Epithelial cell of proximal tubule (primary cell): ENCODE measurements around the gene SLX4. TPM values are rescaled to one million over a fixed set of nuclear protein-coding genes. Genes with fewer than 3 reads are reported as not detected.

Experiments
- DNase-seq: peaks from one replicate; pipeline ENCODE4 v3.0.0-alpha.2; 2011; ENCODE audit warnings: low read depth
- H3K4me3 ChIP-seq: 2 replicates; pipeline ENCODE4 v1.5.1; 2011; ENCODE audit warnings: low read depth, mild to moderate bottlenecking, low read length
- CTCF ChIP-seq: conservative IDR thresholded peaks from 2 replicates; pipeline ENCODE4 v1.5.1; 2012; ENCODE audit warnings: low read depth, mild to moderate bottlenecking, low read length
- total RNA-seq: library from RNA; depleted of rRNA; stranded (reverse); fragments of >200 nt; gene quantifications from 2 replicates; pipeline ENCODE4 v1.2.3, GENCODE V29; 2015

Gene SLX4
- total RNA-seq, 1 donor from 2014 or later, result 6.6 TPM

- DNase-seq, result no peak
- no peak overlapping the region for H3K4me3 ChIP-seq
- TF ChIP-seq CTCF, result no peak
Observed at GRCh38 chr16:3591991-3592390, 19.4 kb downstream of the SLX4 start.

- no peak for TF ChIP-seq CTCF
- no peak for DNase-seq
- H3K4me3 ChIP-seq, result no peak overlapping the region
Observed at GRCh38 chr16:3591436-3591803, 20.0 kb downstream of the SLX4 start.

GRCh38 chr16:3590736-3591435, 20.5 kb downstream of the SLX4 start:
- no peak overlapping the region for H3K4me3 ChIP-seq
- no peak for TF ChIP-seq CTCF
- no peak for DNase-seq

GRCh38 chr16:3589991-3590701, 21.3 kb downstream of the SLX4 start:
- no peak for DNase-seq
- H3K4me3 ChIP-seq, result no peak overlapping the region
- no peak for TF ChIP-seq CTCF

GRCh38 chr16:3589441-3589921, 21.9 kb downstream of the SLX4 start:
- TF ChIP-seq CTCF, result no peak
- DNase-seq, result no peak
- no peak overlapping the region for H3K4me3 ChIP-seq

- H3K4me3 ChIP-seq, result no peak overlapping the region
- DNase-seq, result no peak
- TF ChIP-seq CTCF, result no peak
Observed at GRCh38 chr16:3589001-3589400, 22.4 kb downstream of the SLX4 start.
